SK-N-SH (cell line): ENCODE measurements around the gene TSHR. TPM values are rescaled to one million over a fixed set of nuclear protein-coding genes. Genes with fewer than 3 reads are reported as not detected.

Source experiments
- CTCF ChIA-PET: fragments of 300-600, 350-600 bp; formaldehyde crosslinking; extraction: SDS; loops from one replicate; lab custom pipeline; 2021; lab: Yijun Ruan, JAX
- POLR2A ChIA-PET: fragments of 350-600 bp; sonication (Branson Sonifier 250); formaldehyde crosslinking; extraction: SDS; loops from one replicate; lab custom pipeline; 2020; ENCODE audit warnings: antibody characterized with exemption, inconsistent platforms; lab: Yijun Ruan, JAX
- DNase-seq: peaks from one replicate; pipeline ENCODE4 v3.0.0; 2012
- H2AFZ ChIP-seq: fragments of 200-600 bp; sonication (generic); 2 replicates; pipeline ENCODE4 v1.8.1; 2016; ENCODE audit warnings: antibody characterized with exemption, mild to moderate bottlenecking, low read depth
- H3F3A ChIP-seq: fragments of 200-600 bp; sonication (generic); replicated peaks from 2 replicates; pipeline ENCODE3; 2016; ENCODE audit warnings: antibody characterized with exemption, mild to moderate bottlenecking; ENCODE audit not compliant: insufficient read depth
- H3K27ac ChIP-seq, 2 experiments: fragments of 200-500 bp in 1 of 2; fragments of 200-600 bp in 1 of 2; sonication (Bioruptor generic) in 1 of 2; sonication (generic), shearing (Covaris generic) in 1 of 2; 2 replicates each; pipeline versions ENCODE4 v1.5.1 to v1.6.1; 2014 to 2016; ENCODE audit warnings: low read depth in 2 of 2, inconsistent platforms in 1 of 2, low read length in 1 of 2, mild to moderate bottlenecking in 1 of 2, mixed read lengths in 1 of 2
- H3K27me3 ChIP-seq: fragments of 200-600 bp; sonication (generic), shearing (Covaris generic); 2 replicates; pipeline ENCODE4 v1.6.1; 2016; ENCODE audit warnings: mixed run types; ENCODE audit not compliant: insufficient read depth
- H3K36me3 ChIP-seq, 2 experiments: fragments of 200-500 bp in 1 of 2; fragments of 200-600 bp in 1 of 2; sonication (Bioruptor generic) in 1 of 2; sonication (generic) in 1 of 2; replicated peaks in 1 of 2; 2 replicates each; pipeline versions ENCODE3 to v1.5.1; 2014 to 2016; ENCODE audit warnings: low read length in 1 of 2, mild to moderate bottlenecking in 1 of 2; ENCODE audit not compliant: insufficient read depth in 2 of 2, control insufficient read depth in 1 of 2
- H3K4me1 ChIP-seq, 2 experiments: fragments of 200-500 bp in 1 of 2; fragments of 200-600 bp in 1 of 2; sonication (Bioruptor generic) in 1 of 2; sonication (generic), shearing (Covaris generic) in 1 of 2; 2 replicates each; pipeline versions ENCODE4 v1.5.1 to v1.6.1; 2014 to 2016; ENCODE audit warnings: low read depth in 1 of 2, low read length in 1 of 2, mixed run types in 1 of 2; ENCODE audit not compliant: insufficient read depth in 2 of 2, control insufficient read depth in 1 of 2
- H3K4me2 ChIP-seq: fragments of 200-600 bp; sonication (generic), shearing (Covaris generic); 2 replicates; pipeline ENCODE4 v1.6.1; 2017; ENCODE audit warnings: mixed run types
- H3K4me3 ChIP-seq, 2 experiments: fragments of 200-500 bp in 1 of 2; fragments of 200-600 bp in 1 of 2; sonication (Bioruptor generic) in 1 of 2; sonication (generic), shearing (Covaris generic) in 1 of 2; 2 replicates each; pipeline versions ENCODE4 v1.5.1 to v1.8.1; 2014 to 2016; ENCODE audit warnings: low read depth in 2 of 2, inconsistent platforms in 1 of 2, low read length in 1 of 2, mild to moderate bottlenecking in 1 of 2, mixed read lengths in 1 of 2, moderate library complexity in 1 of 2
- H3K79me2 ChIP-seq: fragments of 200-600 bp; sonication (generic); 2 replicates; pipeline ENCODE4 v1.8.1; 2017; ENCODE audit warnings: mild to moderate bottlenecking; ENCODE audit not compliant: insufficient read depth
- H3K9ac ChIP-seq: fragments of 200-600 bp; sonication (generic); 2 replicates; pipeline ENCODE4 v1.6.1; 2017; ENCODE audit warnings: mixed run types
- H3K9me2 ChIP-seq: fragments of 200-600 bp; sonication (generic); 2 replicates; pipeline ENCODE4 v1.6.1; 2017; ENCODE audit warnings: mixed run types
- H3K9me3 ChIP-seq: fragments of 200-600 bp; sonication (generic); 2 replicates; pipeline ENCODE4 v1.6.1; 2017; ENCODE audit warnings: mixed run types, mild to moderate bottlenecking, moderate library complexity
- H4K20me1 ChIP-seq: fragments of 200-600 bp; sonication (generic); 2 replicates; pipeline ENCODE4 v1.6.1; 2017; ENCODE audit warnings: mild to moderate bottlenecking, mixed run types; ENCODE audit not compliant: insufficient read depth
- EP300 ChIP-seq, 2 experiments: IDR thresholded peaks; 2 replicates each; pipeline versions ENCODE4 v1.4.0 to v1.6.1; 2012; ENCODE audit warnings: borderline replicate concordance in 1 of 2, low read depth in 1 of 2, low read length in 1 of 2
- FOSL2 ChIP-seq: IDR thresholded peaks from 2 replicates; pipeline ENCODE4 v1.4.0; 2012; ENCODE audit warnings: low read depth, mild to moderate bottlenecking, moderate library complexity, borderline replicate concordance
- GABPA ChIP-seq: IDR thresholded peaks from 2 replicates; pipeline ENCODE4 v1.4.0; 2012; ENCODE audit warnings: low read depth, mild to moderate bottlenecking
- GATA2 ChIP-seq: sonication (generic); formaldehyde crosslinking; IDR thresholded peaks from 2 replicates; pipeline ENCODE4 v1.5.0; 2020; ENCODE audit warnings: mild to moderate bottlenecking, missing genetic modification reagents
- JUND ChIP-seq: IDR thresholded peaks from 2 replicates; pipeline ENCODE4 v1.4.0; 2012
- MEF2A ChIP-seq: IDR thresholded peaks from 2 replicates; pipeline ENCODE4 v1.4.0; 2012; ENCODE audit warnings: low read depth, borderline replicate concordance
- MXI1 ChIP-seq: IDR thresholded peaks from 2 replicates; pipeline ENCODE4 v1.6.1; 2012; ENCODE audit warnings: mild to moderate bottlenecking, low read depth, low read length, improper control_type of control experiment
- POLR2AphosphoS5 ChIP-seq: IDR thresholded peaks from 2 replicates; pipeline ENCODE4 v1.6.1; 2012; ENCODE audit warnings: low read depth, low read length
- RFX5 ChIP-seq: IDR thresholded peaks from 2 replicates; pipeline ENCODE4 v1.6.1; 2012; ENCODE audit warnings: mild to moderate bottlenecking, improper control_type of control experiment, low read length
- SIN3A ChIP-seq: IDR thresholded peaks from 2 replicates; pipeline ENCODE4 v1.6.1; 2012; ENCODE audit warnings: low read depth, mild to moderate bottlenecking, low read length, moderate library complexity, borderline replicate concordance
- TAF1 ChIP-seq: IDR thresholded peaks from 2 replicates; pipeline ENCODE4 v1.6.1; 2012; ENCODE audit warnings: low read depth, mild to moderate bottlenecking, low read length, moderate library complexity, borderline replicate concordance
- TCF12 ChIP-seq: IDR thresholded peaks from 2 replicates; pipeline ENCODE4 v1.4.0; 2012
- USF1 ChIP-seq: IDR thresholded peaks from 2 replicates; pipeline ENCODE4 v1.4.0; 2012; ENCODE audit warnings: low read depth, borderline replicate concordance
- YY1 ChIP-seq: IDR thresholded peaks from 2 replicates; pipeline ENCODE4 v1.4.0; 2012; ENCODE audit warnings: low read depth, mild to moderate bottlenecking
- ZBTB33 ChIP-seq: IDR thresholded peaks from 2 replicates; pipeline ENCODE4 v1.4.0; 2012; ENCODE audit warnings: low read depth, borderline replicate concordance
- WGBS: methylation state at CpG from one replicate; pipeline ENCODE4 v1.1.6; 2017; ENCODE audit warnings: low lambda C conversion rate; 5-methylcytosine and 5-hydroxymethylcytosine counted together
- polyA plus RNA-seq, 3 experiments: library from polyadenylated mRNA; depleted of rRNA; stranded (reverse); fragments of >200 nt; gene quantifications; 2 replicates each; pipeline ENCODE4 v1.2.3, GENCODE V29; 2012

Gene TSHR
- polyA plus RNA-seq, 1 of the 3 experiments (the other 2 are of a cell fraction), result not detected

- 0 out of 2 replicates have a peak, but pooled peaks cover 5% of the 10 kb centered on the region for H3K27me3 ChIP-seq
- H2AFZ ChIP-seq, result no peak overlapping the region
- H3K4me1 ChIP-seq, result no peaks in the 10 kb centered on the region; a peak in 1 of 4 replicates
- WGBS, result 37% methylated on average over 2 of the region's 2 CpGs
- H3K79me2 ChIP-seq, result no peaks in the 10 kb centered on the region
- no peak for DNase-seq
- no peaks in the 10 kb centered on the region for H3K36me3 ChIP-seq
- H4K20me1 ChIP-seq, result no peaks in the 10 kb centered on the region
- no peak overlapping the region for H3K9ac ChIP-seq
- POLR2A ChIA-PET, result no interaction called here
- no peak overlapping the region for H3K4me3 ChIP-seq
- no peak overlapping the region for H3K27ac ChIP-seq
- TF ChIP-seq TCF12 (no peak), MXI1 (no peak), POLR2AphosphoS5 (no peak), MEF2A (no peak), JUND (no peak), ZBTB33 (no peak), GATA2 (no peak), USF1 (no peak), GABPA (no peak), SIN3A (no peak), TAF1 (no peak), RFX5 (no peak)
- H3K4me2 ChIP-seq, result no peak overlapping the region
- H3F3A ChIP-seq, result no peaks in the 10 kb centered on the region
- H3K9me2 ChIP-seq, result no peaks in the 10 kb centered on the region
- no peaks in the 10 kb centered on the region for H3K9me3 ChIP-seq
- CTCF ChIA-PET, result interaction anchor here (0.9 to 2.1 kb wide), 3 partner anchors 19 to 190 kb away, joined by 3 to 8 read pairs (median 6); partner anchors contain the start of gene TSHR
These were observed 19.3 kb downstream of the TSHR start for GRCh38 chr14:80974679-80975078.

- Histone ChIP-seq H3K4me3 (no peak overlapping the region), H3K79me2 (no peaks in the 10 kb centered on the region), H3K27ac (no peak overlapping the region), H2AFZ (no peak overlapping the region), H3K4me2 (no peak overlapping the region), H3K36me3 (no peaks in the 10 kb centered on the region), H3K4me1 (no peaks in the 10 kb centered on the region; a peak in 1 of 4 replicates), H3K27me3 (peaks cover 9% of the 10 kb centered on the region; the same call in 1 of the 2 replicates), H3K9ac (no peak overlapping the region)
- POLR2A ChIA-PET, result no interaction called here
- CTCF ChIA-PET, result interaction anchor here (1.0 to 1.9 kb wide), 7 partner anchors 10 to 24 kb away, joined by 3 to 13 read pairs (median 5); no protein-coding TSS in a partner anchor
- no peak for DNase-seq
- TF ChIP-seq FOSL2 (no peak), YY1 (no peak), EP300 (IDR thresholded peaks at IDR 0.05; ENCODE audit: borderline replicate concordance in 1 of 2, low read depth in 1 of 2, low read length in 1 of 2) (no peak)
- TF ChIP-seq, all 33 proteins: peak for 0
- Histone ChIP-seq H3K9me3 (no peaks in the 10 kb centered on the region), H3K9me2 (no peaks in the 10 kb centered on the region), H4K20me1 (no peaks in the 10 kb centered on the region), H3F3A (no peaks in the 10 kb centered on the region)
These were observed 21.8 kb downstream of the TSHR start for GRCh38 chr14:80977221-80977620.
